ENCODE data around the gene UPK1A. TPM values are rescaled to one million over a fixed set of nuclear protein-coding genes. Genes with fewer than 3 reads are reported as not detected.

UPK1A gene
- total and polyA plus RNA-seq, 2 donors (not counting 1 experiment from before 2014, with no cell fraction given) = 0.16 TPM; not detected in 1

GRCh38 chr19:35636651-35637050, 29.7 kb upstream of the UPK1A start:
- POLR2A ChIA-PET = interaction anchor here (0.6 kb wide), 1 partner anchor 1028 kb away, joined by 3 read pairs; no protein-coding TSS in a partner anchor
- Mint-ChIP-seq H3K27ac (no peak overlapping the region), H3K27me3 (no peaks in the 10 kb centered on the region), H3K4me3 (no peak overlapping the region), H3K4me1 (peaks cover 11% of the 10 kb centered on the region), H3K9me3 (ENCODE audit: insufficient read depth) (no peaks in the 10 kb centered on the region)
- H3K9me3 ChIP-seq (ENCODE audit: control extremely low read depth in 1 of 3, control insufficient read depth in 2 of 3, insufficient read depth in 1 of 3, low read length in 2 of 3) = no peaks in the 10 kb centered on the region
- CTCF ChIA-PET = no interaction called here
- peaks cover 4 to 6% of the 10 kb centered on the region in 2 donors for H3K4me1 ChIP-seq (ENCODE audit: control insufficient read depth in 2 of 2, insufficient read depth in 2 of 2, low read length in 2 of 2)
- H3K9ac ChIP-seq (ENCODE audit: low read length) = no peak overlapping the region
- WGBS (ENCODE audit: insufficient coverage) = 100% methylated on average over 3 of the region's 3 CpGs
- peaks cover 1 to 53% of the 10 kb centered on the region in 2 experiments for H3K36me3 ChIP-seq (replicated peaks in 1 of 2; ENCODE audit: control extremely low read depth in 1 of 2, control insufficient read depth in 1 of 2, extremely low read depth in 1 of 2, insufficient read depth in 2 of 2, low read length in 1 of 2)
- H4K20me1 ChIP-seq (ENCODE audit: control insufficient read depth, insufficient read depth, low read length, poor library complexity, severe bottlenecking) = no peaks in the 10 kb centered on the region
- no peaks in the 10 kb centered on the region for H3K27me3 ChIP-seq (replicated peaks in 1 of 4; ENCODE audit: control extremely low read depth in 1 of 4, control insufficient read depth in 3 of 4, insufficient read depth in 4 of 4, low read length in 3 of 4)
- DNase-seq (no peak), ATAC-seq (ENCODE audit: low read depth) (no peak)
- H3K4me2 ChIP-seq (replicated peaks; ENCODE audit: low read depth, low read length, poor library complexity, severe bottlenecking) = no peak overlapping the region
- intact Hi-C loops (cut with micrococcal nuclease) = no loop called here
- H3K79me2 ChIP-seq (ENCODE audit: control insufficient read depth, insufficient read depth, low read length) = no peaks in the 10 kb centered on the region
- H3K27ac ChIP-seq (ENCODE audit: low read length in 2 of 2) = no peak overlapping the region
- H3K4me3 ChIP-seq (ENCODE audit: control extremely low read depth in 1 of 5, extremely low read depth in 1 of 5, insufficient read depth in 1 of 5, low read depth in 2 of 5, low read length in 4 of 5) = no peak overlapping the region
- TF ChIP-seq EZH2 (IDR thresholded peaks at IDR 0.05; ENCODE audit: borderline replicate concordance, insufficient read depth, low read depth, low read length, poor library complexity, severe bottlenecking) = no peak
- TF ChIP-seq, protein P1, sequence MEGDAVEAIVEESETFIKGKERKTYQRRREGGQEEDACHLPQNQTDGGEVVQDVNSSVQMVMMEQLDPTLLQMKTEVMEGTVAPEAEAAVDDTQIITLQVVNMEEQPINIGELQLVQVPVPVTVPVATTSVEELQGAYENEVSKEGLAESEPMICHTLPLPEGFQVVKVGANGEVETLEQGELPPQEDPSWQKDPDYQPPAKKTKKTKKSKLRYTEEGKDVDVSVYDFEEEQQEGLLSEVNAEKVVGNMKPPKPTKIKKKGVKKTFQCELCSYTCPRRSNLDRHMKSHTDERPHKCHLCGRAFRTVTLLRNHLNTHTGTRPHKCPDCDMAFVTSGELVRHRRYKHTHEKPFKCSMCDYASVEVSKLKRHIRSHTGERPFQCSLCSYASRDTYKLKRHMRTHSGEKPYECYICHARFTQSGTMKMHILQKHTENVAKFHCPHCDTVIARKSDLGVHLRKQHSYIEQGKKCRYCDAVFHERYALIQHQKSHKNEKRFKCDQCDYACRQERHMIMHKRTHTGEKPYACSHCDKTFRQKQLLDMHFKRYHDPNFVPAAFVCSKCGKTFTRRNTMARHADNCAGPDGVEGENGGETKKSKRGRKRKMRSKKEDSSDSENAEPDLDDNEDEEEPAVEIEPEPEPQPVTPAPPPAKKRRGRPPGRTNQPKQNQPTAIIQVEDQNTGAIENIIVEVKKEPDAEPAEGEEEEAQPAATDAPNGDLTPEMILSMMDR (IDR thresholded peaks at IDR 0.05) = no peak
- H2AFZ ChIP-seq (ENCODE audit: insufficient read depth, low read depth, low read length, poor library complexity, severe bottlenecking) = no peak overlapping the region

GRCh38 chr19:35637165-35637564, 29.2 kb upstream of the UPK1A start:
- Mint-ChIP-seq H3K27ac (no peak overlapping the region), H3K9me3 (ENCODE audit: insufficient read depth) (no peaks in the 10 kb centered on the region), H3K27me3 (no peaks in the 10 kb centered on the region), H3K4me1 (peaks cover 8% of the 10 kb centered on the region), H3K4me3 (no peak overlapping the region)
- H3K79me2 ChIP-seq (ENCODE audit: control insufficient read depth, insufficient read depth, low read length) = no peaks in the 10 kb centered on the region
- H4K20me1 ChIP-seq (ENCODE audit: control insufficient read depth, insufficient read depth, low read length, poor library complexity, severe bottlenecking) = no peaks in the 10 kb centered on the region
- intact Hi-C loops (cut with micrococcal nuclease) = no loop called here
- H3K27me3 ChIP-seq (replicated peaks in 1 of 4; ENCODE audit: control extremely low read depth in 1 of 4, control insufficient read depth in 3 of 4, insufficient read depth in 4 of 4, low read length in 3 of 4) = no peaks in the 10 kb centered on the region
- peaks cover 1 to 49% of the 10 kb centered on the region in 2 experiments for H3K36me3 ChIP-seq (replicated peaks in 1 of 2; ENCODE audit: control extremely low read depth in 1 of 2, control insufficient read depth in 1 of 2, extremely low read depth in 1 of 2, insufficient read depth in 2 of 2, low read length in 1 of 2)
- no peak overlapping the region for H3K27ac ChIP-seq (ENCODE audit: low read length in 2 of 2)
- no peak overlapping the region for H2AFZ ChIP-seq (ENCODE audit: insufficient read depth, low read depth, low read length, poor library complexity, severe bottlenecking)
- ChIA-PET CTCF (interaction anchor here (0.9 kb wide), 1 partner anchor 88 kb away, joined by 3 read pairs; no protein-coding TSS in a partner anchor), POLR2A (interaction anchor here (0.6 kb wide), 1 partner anchor 1027 kb away, joined by 3 read pairs; no protein-coding TSS in a partner anchor)
- DNase-seq (no peak), ATAC-seq (ENCODE audit: low read depth) (no peak)
- H3K4me3 ChIP-seq (ENCODE audit: control extremely low read depth in 1 of 5, extremely low read depth in 1 of 5, insufficient read depth in 1 of 5, low read depth in 2 of 5, low read length in 4 of 5) = no peak overlapping the region
- peaks cover 8 to 11% of the 10 kb centered on the region in 2 donors for H3K4me1 ChIP-seq (ENCODE audit: control insufficient read depth in 2 of 2, insufficient read depth in 2 of 2, low read length in 2 of 2)
- H3K9ac ChIP-seq (ENCODE audit: low read length) = no peak overlapping the region
- no peak for TF ChIP-seq EZH2 (IDR thresholded peaks at IDR 0.05; ENCODE audit: borderline replicate concordance, insufficient read depth, low read depth, low read length, poor library complexity, severe bottlenecking)
- TF ChIP-seq, protein P1 (IDR thresholded peaks at IDR 0.05) = no peak
- 99% methylated on average over 25 of the region's 25 CpGs for WGBS (ENCODE audit: insufficient coverage)
- H3K9me3 ChIP-seq (ENCODE audit: control extremely low read depth in 1 of 3, control insufficient read depth in 2 of 3, insufficient read depth in 1 of 3, low read length in 2 of 3) = no peaks in the 10 kb centered on the region
- H3K4me2 ChIP-seq (replicated peaks; ENCODE audit: low read depth, low read length, poor library complexity, severe bottlenecking) = no peak overlapping the region

Data from B cell (primary cell).